ENCODE results near the gene CDH23.

CDH23 gene

GRCh38 chr10:71436268-71437125 lies 39.8 kb downstream of the CDH23 start:
- H3K9ac ChIP-seq (ENCODE audit: low read depth in 1 of 2, low read length in 2 of 2), result no peak overlapping the region
- H3K9me3 ChIP-seq (ENCODE audit: control insufficient read depth in 1 of 2, low read length in 2 of 2), result no peaks in the 10 kb centered on the region
- H3K27ac ChIP-seq (ENCODE audit: low read depth, low read length), result no peak overlapping the region
- peaks cover 0 to 8% of the 10 kb centered on the region in 2 donors for H3K4me1 ChIP-seq (ENCODE audit: control insufficient read depth in 1 of 2, insufficient read depth in 2 of 2, low read length in 2 of 2)
- no peaks in the 10 kb centered on the region for H3K27me3 ChIP-seq (ENCODE audit: control insufficient read depth in 1 of 2, insufficient read depth in 2 of 2, low read length in 2 of 2)
- no peak overlapping the region for H3K4me3 ChIP-seq (ENCODE audit: low read depth in 1 of 2, low read length in 2 of 2)
- no peaks in the 10 kb centered on the region for H3K36me3 ChIP-seq (ENCODE audit: control insufficient read depth in 1 of 2, insufficient read depth in 2 of 2, low read length in 2 of 2)

DNA sequence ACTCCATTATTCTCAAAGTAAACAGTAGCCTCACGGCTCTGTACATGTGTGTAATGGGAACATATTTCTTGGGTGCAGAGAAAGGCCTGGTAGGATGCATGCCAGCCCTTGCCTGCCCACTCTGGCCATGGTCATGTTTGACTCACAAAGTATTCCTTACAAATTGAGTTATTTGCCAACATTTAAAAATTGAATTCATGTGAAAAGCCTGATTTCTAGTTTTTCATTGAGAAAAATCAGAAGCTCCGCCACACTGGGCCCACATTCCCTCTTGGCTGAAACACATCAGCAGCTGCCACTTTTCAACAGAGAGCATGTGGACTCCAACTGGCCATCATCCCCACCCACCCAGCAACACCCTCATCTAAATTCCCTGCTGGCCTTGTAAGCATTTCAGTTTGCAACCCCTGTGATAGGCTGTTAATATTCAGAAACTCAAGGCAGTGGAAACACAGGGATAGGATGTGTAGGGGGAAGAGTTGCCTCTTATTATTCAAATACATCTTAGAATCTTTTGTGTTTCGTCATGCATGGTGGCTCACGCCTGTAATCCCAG lies 40.9 kb downstream of the CDH23 start:
- Histone ChIP-seq H3K9ac (ENCODE audit: low read depth in 1 of 2, low read length in 2 of 2) (no peak overlapping the region), H3K9me3 (ENCODE audit: control insufficient read depth in 1 of 2, low read length in 2 of 2) (no peaks in the 10 kb centered on the region), H3K4me3 (ENCODE audit: low read depth in 1 of 2, low read length in 2 of 2) (no peak overlapping the region), H3K27me3 (ENCODE audit: control insufficient read depth in 1 of 2, insufficient read depth in 2 of 2, low read length in 2 of 2) (no peaks in the 10 kb centered on the region), H3K27ac (ENCODE audit: low read depth, low read length) (no peak overlapping the region), H3K4me1 (ENCODE audit: control insufficient read depth in 1 of 2, insufficient read depth in 2 of 2, low read length in 2 of 2) (peaks cover 0 to 8% of the 10 kb centered on the region in 2 donors), H3K36me3 (ENCODE audit: control insufficient read depth in 1 of 2, insufficient read depth in 2 of 2, low read length in 2 of 2) (no peaks in the 10 kb centered on the region)

DNA sequence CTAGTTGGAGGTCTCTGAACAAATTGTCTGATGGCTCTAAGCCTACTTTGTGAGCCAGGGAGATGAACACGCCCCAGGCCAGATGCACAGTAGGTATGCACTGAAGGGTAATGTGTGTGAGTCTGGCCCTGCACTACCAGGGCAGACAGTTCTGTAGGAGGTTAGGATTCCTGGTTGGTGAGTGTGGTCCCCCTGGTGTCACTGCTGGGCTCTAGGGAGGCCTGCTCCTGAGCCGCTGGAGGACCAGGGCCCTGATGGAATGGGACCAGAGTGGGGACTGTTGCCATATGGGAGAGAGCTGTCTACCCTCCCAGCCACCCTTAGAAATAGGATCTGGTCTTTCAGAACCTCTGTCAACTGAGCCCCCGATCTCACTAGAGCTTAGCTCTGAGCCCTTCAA lies 42.0 kb downstream of the CDH23 start:
- no peak overlapping the region for H3K4me3 ChIP-seq (ENCODE audit: low read depth in 1 of 2, low read length in 2 of 2)
- no peak overlapping the region for H3K27ac ChIP-seq (ENCODE audit: low read depth, low read length)
- peaks cover 0 to 8% of the 10 kb centered on the region in 2 donors for H3K4me1 ChIP-seq (ENCODE audit: control insufficient read depth in 1 of 2, insufficient read depth in 2 of 2, low read length in 2 of 2)
- H3K36me3 ChIP-seq (ENCODE audit: control insufficient read depth in 1 of 2, insufficient read depth in 2 of 2, low read length in 2 of 2), result no peaks in the 10 kb centered on the region
- H3K27me3 ChIP-seq (ENCODE audit: control insufficient read depth in 1 of 2, insufficient read depth in 2 of 2, low read length in 2 of 2), result no peaks in the 10 kb centered on the region
- no peak overlapping the region for H3K9ac ChIP-seq (ENCODE audit: low read depth in 1 of 2, low read length in 2 of 2)
- no peaks in the 10 kb centered on the region for H3K9me3 ChIP-seq (ENCODE audit: control insufficient read depth in 1 of 2, low read length in 2 of 2)

DNA sequence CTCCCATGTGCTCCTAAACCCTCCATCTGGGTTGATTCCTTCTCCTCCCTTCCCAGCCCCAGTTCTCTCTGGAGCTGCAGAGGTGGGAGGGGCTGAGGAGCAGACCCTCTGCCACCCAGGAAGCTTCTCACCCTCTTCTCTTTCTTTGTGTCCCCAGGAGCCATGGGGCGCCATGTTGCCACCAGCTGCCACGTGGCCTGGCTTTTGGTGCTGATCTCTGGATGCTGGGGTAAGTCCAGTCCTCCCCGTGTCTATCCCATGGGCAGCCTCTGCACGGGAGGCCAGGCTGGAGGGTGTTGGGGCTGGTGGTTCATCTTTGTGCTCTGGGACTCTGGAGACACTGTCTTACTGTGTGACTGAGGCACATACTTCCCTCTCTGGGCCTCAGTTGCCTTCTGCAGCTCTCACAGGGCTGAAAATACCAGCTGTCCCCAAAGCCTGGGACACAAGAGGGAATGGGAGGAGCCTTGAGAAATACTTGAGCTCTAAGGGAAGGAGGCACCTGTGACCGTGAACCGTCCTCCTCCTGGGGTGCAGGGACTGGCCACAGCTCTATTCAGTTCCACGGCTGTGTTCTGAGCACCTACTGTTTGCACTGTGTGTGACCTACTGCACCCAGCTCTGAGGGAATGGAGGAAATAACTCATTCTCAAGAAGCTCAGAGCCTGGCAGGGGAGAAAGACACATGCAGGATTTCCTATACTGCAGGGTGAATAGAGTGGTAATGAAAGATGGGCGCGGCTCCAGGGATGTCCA lies 43.1 kb downstream of the CDH23 start:
- peaks cover 0 to 8% of the 10 kb centered on the region in 2 donors for H3K4me1 ChIP-seq (ENCODE audit: control insufficient read depth in 1 of 2, insufficient read depth in 2 of 2, low read length in 2 of 2)
- H3K9me3 ChIP-seq (ENCODE audit: control insufficient read depth in 1 of 2, low read length in 2 of 2), result no peaks in the 10 kb centered on the region
- H3K27ac ChIP-seq (ENCODE audit: low read depth, low read length), result no peak overlapping the region

GRCh38 chr10:71440506-71441035 lies 43.9 kb downstream of the CDH23 start:
- Histone ChIP-seq H3K27me3 (ENCODE audit: control insufficient read depth in 1 of 2, insufficient read depth in 2 of 2, low read length in 2 of 2) (no peaks in the 10 kb centered on the region), H3K4me1 (ENCODE audit: control insufficient read depth in 1 of 2, insufficient read depth in 2 of 2, low read length in 2 of 2) (peaks cover 0 to 8% of the 10 kb centered on the region in 2 donors), H3K9ac (ENCODE audit: low read depth in 1 of 2, low read length in 2 of 2) (no peak overlapping the region), H3K27ac (ENCODE audit: low read depth, low read length) (no peak overlapping the region), H3K4me3 (ENCODE audit: low read depth in 1 of 2, low read length in 2 of 2) (no peak overlapping the region), H3K36me3 (ENCODE audit: control insufficient read depth in 1 of 2, insufficient read depth in 2 of 2, low read length in 2 of 2) (no peaks in the 10 kb centered on the region), H3K9me3 (ENCODE audit: control insufficient read depth in 1 of 2, low read length in 2 of 2) (no peaks in the 10 kb centered on the region)

More for the DNA sequence above, 43.1 kb downstream of the CDH23 start:
- Histone ChIP-seq H3K9ac (ENCODE audit: low read depth in 1 of 2, low read length in 2 of 2) (no peak overlapping the region), H3K27me3 (ENCODE audit: control insufficient read depth in 1 of 2, insufficient read depth in 2 of 2, low read length in 2 of 2) (no peaks in the 10 kb centered on the region), H3K36me3 (ENCODE audit: control insufficient read depth in 1 of 2, insufficient read depth in 2 of 2, low read length in 2 of 2) (no peaks in the 10 kb centered on the region), H3K4me3 (ENCODE audit: low read depth in 1 of 2, low read length in 2 of 2) (no peak overlapping the region)

GRCh38 chr10:71442000-71442399 lies 45.3 kb downstream of the CDH23 start:
- Histone ChIP-seq H3K9me3 (ENCODE audit: control insufficient read depth in 1 of 2, low read length in 2 of 2) (no peaks in the 10 kb centered on the region), H3K27ac (ENCODE audit: low read depth, low read length) (no peak overlapping the region), H3K27me3 (ENCODE audit: control insufficient read depth in 1 of 2, insufficient read depth in 2 of 2, low read length in 2 of 2) (no peaks in the 10 kb centered on the region), H3K36me3 (ENCODE audit: control insufficient read depth in 1 of 2, insufficient read depth in 2 of 2, low read length in 2 of 2) (no peaks in the 10 kb centered on the region), H3K4me3 (ENCODE audit: low read depth in 1 of 2, low read length in 2 of 2) (no peak overlapping the region), H3K9ac (ENCODE audit: low read depth in 1 of 2, low read length in 2 of 2) (no peak overlapping the region), H3K4me1 (ENCODE audit: control insufficient read depth in 1 of 2, insufficient read depth in 2 of 2, low read length in 2 of 2) (no peaks in the 10 kb centered on the region)

DNA sequence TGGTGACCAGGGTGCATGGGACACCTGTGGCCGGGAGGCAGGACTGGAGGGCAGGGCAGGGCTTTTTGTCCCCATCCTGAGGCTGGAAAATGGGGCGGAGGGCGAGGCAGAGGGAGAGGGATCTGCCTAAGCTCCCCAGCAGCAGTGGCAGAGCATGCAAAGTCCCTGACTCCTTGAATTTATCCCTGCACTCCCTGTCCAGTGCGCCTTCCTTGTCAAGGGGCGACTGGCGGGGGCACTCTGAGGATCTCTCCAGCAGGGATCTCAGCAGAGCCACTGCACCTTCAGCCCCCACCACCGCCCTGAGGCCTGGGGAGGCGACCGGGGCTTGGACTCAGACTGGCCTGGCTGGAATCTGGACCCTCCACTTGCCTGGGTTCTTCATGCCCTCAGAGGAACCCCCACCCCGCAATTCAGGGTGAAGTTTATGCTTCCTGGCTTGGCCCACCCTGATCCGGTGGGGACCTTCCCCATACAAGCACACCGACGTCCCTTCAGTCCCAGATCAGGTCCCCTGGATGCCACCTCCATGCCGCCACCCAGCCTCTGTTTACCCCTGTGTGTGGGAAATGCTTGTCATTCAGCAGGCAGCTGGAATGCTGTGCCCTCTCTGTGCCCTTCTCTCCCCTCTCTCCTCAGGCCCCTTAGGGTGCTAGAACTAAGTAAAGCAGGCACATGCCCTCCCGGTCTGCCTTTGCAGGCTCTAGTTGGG lies 46.3 kb downstream of the CDH23 start:
- no peaks in the 10 kb centered on the region for H3K9me3 ChIP-seq (ENCODE audit: control insufficient read depth in 1 of 2, low read length in 2 of 2)
- no peaks in the 10 kb centered on the region for H3K27me3 ChIP-seq (ENCODE audit: control insufficient read depth in 1 of 2, insufficient read depth in 2 of 2, low read length in 2 of 2)
- no peaks in the 10 kb centered on the region for H3K4me1 ChIP-seq (ENCODE audit: control insufficient read depth in 1 of 2, insufficient read depth in 2 of 2, low read length in 2 of 2)
- no peaks in the 10 kb centered on the region for H3K36me3 ChIP-seq (ENCODE audit: control insufficient read depth in 1 of 2, insufficient read depth in 2 of 2, low read length in 2 of 2)
- H3K4me3 ChIP-seq (ENCODE audit: low read depth in 1 of 2, low read length in 2 of 2), result no peak overlapping the region
- no peak overlapping the region for H3K27ac ChIP-seq (ENCODE audit: low read depth, low read length)
- H3K9ac ChIP-seq (ENCODE audit: low read depth in 1 of 2, low read length in 2 of 2), result no peak overlapping the region

- Histone ChIP-seq H3K27me3 (ENCODE audit: control insufficient read depth in 1 of 2, insufficient read depth in 2 of 2, low read length in 2 of 2) (no peaks in the 10 kb centered on the region), H3K4me1 (ENCODE audit: control insufficient read depth in 1 of 2, insufficient read depth in 2 of 2, low read length in 2 of 2) (no peaks in the 10 kb centered on the region), H3K27ac (ENCODE audit: low read depth, low read length) (no peak overlapping the region), H3K9me3 (ENCODE audit: control insufficient read depth in 1 of 2, low read length in 2 of 2) (no peaks in the 10 kb centered on the region), H3K36me3 (ENCODE audit: control insufficient read depth in 1 of 2, insufficient read depth in 2 of 2, low read length in 2 of 2) (no peaks in the 10 kb centered on the region), H3K4me3 (ENCODE audit: low read depth in 1 of 2, low read length in 2 of 2) (no peak overlapping the region), H3K9ac (ENCODE audit: low read depth in 1 of 2, low read length in 2 of 2) (no peak overlapping the region)
Observed at GRCh38 chr10:71443676-71444075, 47.0 kb downstream of the CDH23 start.

DNA sequence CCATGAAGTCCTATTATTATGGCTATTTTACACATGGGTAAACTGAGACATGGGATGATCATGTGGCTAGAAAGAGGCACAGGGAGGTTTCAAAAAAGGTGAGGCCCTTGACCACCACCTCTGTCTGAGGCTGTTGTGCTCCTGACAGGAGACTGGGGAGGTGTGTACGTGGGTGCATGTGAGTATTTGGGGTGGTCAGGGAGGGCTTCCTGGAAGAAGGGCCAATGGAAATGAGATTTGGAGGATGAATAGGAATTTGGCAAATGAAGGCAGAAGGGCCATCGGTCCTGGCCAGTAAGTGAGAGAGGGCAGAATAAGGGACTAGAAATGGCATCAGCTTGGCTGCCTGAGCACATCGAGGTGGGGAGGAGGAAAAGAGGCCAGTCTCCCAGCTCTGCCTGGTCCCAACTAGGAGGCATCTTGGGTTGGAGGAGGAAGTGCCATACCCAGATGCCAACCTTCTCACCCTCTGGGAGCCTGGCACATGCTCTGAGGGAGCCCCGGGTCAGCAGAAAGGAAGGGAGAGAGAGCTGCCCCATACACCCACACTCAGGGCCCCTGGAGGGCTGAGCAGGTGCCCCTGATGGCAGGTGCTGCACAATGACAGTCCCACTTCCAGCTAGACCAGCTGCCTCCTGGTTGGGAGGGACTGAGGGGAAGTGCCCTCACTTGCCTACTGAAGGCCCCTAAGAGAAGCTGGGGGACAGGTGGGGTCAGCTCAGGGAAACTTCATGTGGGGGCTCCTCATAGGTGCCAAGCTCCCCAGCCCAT lies 47.7 kb downstream of the CDH23 start:
- Histone ChIP-seq H3K27ac (ENCODE audit: low read depth, low read length) (no peak overlapping the region), H3K36me3 (ENCODE audit: control insufficient read depth in 1 of 2, insufficient read depth in 2 of 2, low read length in 2 of 2) (no peaks in the 10 kb centered on the region), H3K4me3 (ENCODE audit: low read depth in 1 of 2, low read length in 2 of 2) (no peak overlapping the region), H3K4me1 (ENCODE audit: control insufficient read depth in 1 of 2, insufficient read depth in 2 of 2, low read length in 2 of 2) (no peaks in the 10 kb centered on the region), H3K9me3 (ENCODE audit: control insufficient read depth in 1 of 2, low read length in 2 of 2) (no peaks in the 10 kb centered on the region), H3K27me3 (ENCODE audit: control insufficient read depth in 1 of 2, insufficient read depth in 2 of 2, low read length in 2 of 2) (no peaks in the 10 kb centered on the region), H3K9ac (ENCODE audit: low read depth in 1 of 2, low read length in 2 of 2) (no peak overlapping the region)
